Muscle of back (tissue), 11 donors: ENCODE results near the gene ACSL6. TPM values are rescaled to one million over a fixed set of nuclear protein-coding genes. Genes with fewer than 3 reads are reported as not detected.
A peak's percentile ranks its signal among the peaks of the same experiment; 100 is the strongest.

Experiments used
- DNase-seq, 3 donors: peaks; one replicate each; pipeline versions ENCODE4 v3.0.0 to v3.0.0-alpha.2; 2013
- polyA plus RNA-seq, 10 donors: library from polyadenylated mRNA; unstranded; fragments of 120-200 nt; gene quantifications; one replicate each; pipeline ENCODE4 v1.2.1, GENCODE V29; 2013; ENCODE audit not compliant: insufficient read length in 10 of 10

ACSL6 gene
- polyA plus RNA-seq, 10 donors: 0.31 to 1.5 (median 0.72) TPM

GRCh38 chr5:131980696-131981095 is 30.8 kb downstream of the ACSL6 start:
- no peak for DNase-seq

GRCh38 chr5:131979816-131980215 is 31.6 kb downstream of the ACSL6 start:
- DNase-seq: no peak

GRCh38 chr5:131977212-131977604 is 34.2 kb downstream of the ACSL6 start:
- DNase-seq: no peak

- no peak for DNase-seq
Measured at GRCh38 chr5:131976414-131977211, 34.8 kb downstream of the ACSL6 start.

GRCh38 chr5:131974956-131975726 is 36.3 kb downstream of the ACSL6 start:
- no peak for DNase-seq

- no peak for DNase-seq
Measured at GRCh38 chr5:131974622-131974955, 36.9 kb downstream of the ACSL6 start.

- DNase-seq: no peak
Measured at GRCh38 chr5:131974016-131974415, 37.4 kb downstream of the ACSL6 start.

GRCh38 chr5:131973089-131973712 is 38.3 kb downstream of the ACSL6 start:
- no peak for DNase-seq

- DNase-seq: no peak
Measured at GRCh38 chr5:131968396-131968954, 43.0 kb downstream of the ACSL6 start.

- DNase-seq: no peak
Measured at GRCh38 chr5:131966551-131966950, 44.9 kb downstream of the ACSL6 start.

- DNase-seq: no peak
Measured at GRCh38 chr5:131965826-131966415, 45.5 kb downstream of the ACSL6 start.

- DNase-seq: no peak
Measured at GRCh38 chr5:131959906-131960305, 51.6 kb downstream of the ACSL6 start.

- no peak for DNase-seq
Measured at GRCh38 chr5:131959136-131959535, 52.3 kb downstream of the ACSL6 start.

GRCh38 chr5:131957721-131958441 is 53.6 kb downstream of the ACSL6 start:
- no peak for DNase-seq

GRCh38 chr5:131953969-131954368 is 57.5 kb downstream of the ACSL6 start:
- DNase-seq: no peak

GRCh38 chr5:131952301-131952857 is 59.1 kb downstream of the ACSL6 start:
- DNase-seq: peak in 2 of 3 donors; percentile 18 to 22

GRCh38 chr5:131950706-131951105 is 60.8 kb downstream of the ACSL6 start:
- no peak for DNase-seq

GRCh38 chr5:131947445-131947844 is 64.0 kb downstream of the ACSL6 start:
- no peak for DNase-seq

- DNase-seq: no peak
Measured at GRCh38 chr5:131945551-131946168, 65.8 kb downstream of the ACSL6 start, which contains the start of gene MEIKIN. MEIKIN (minus strand) TSS chr5:131945663; CDS start chr5:131945505, 158 bp downstream.
